HG03280 (cell line): ENCODE measurements around the gene ILK.
A peak's percentile ranks its signal among the peaks of the same experiment; 100 is the strongest.

Experiments
- ATAC-seq: cut with Tn5 transposase; IDR thresholded peaks from one replicate; pipeline ENCODE4 v1.9.1; 2021; ENCODE audit warnings: mild to moderate bottlenecking, moderate library complexity; ENCODE audit not compliant: unreplicated experiment

ILK gene

DNA sequence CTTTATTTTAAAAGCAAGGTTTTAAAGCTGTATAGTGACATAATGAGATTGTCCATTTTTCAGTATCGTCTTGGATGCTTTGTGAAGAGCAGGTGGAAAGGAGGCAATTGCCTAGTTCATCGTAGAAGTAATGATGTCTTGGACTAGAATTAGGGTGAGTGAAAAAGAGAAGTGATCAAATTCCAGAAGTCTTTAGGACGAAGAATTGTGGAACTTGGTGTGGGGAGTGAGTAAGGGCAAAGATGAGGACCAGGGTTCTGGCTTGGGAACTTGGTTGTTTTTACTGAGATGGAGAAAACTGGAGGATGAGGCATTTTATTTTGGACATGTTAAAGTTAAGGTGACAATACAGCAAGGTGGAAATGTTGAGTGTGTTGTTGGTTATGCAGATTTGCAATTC lies 1.2 kb downstream of the ILK start:
- ATAC-seq, result no peak

DNA sequence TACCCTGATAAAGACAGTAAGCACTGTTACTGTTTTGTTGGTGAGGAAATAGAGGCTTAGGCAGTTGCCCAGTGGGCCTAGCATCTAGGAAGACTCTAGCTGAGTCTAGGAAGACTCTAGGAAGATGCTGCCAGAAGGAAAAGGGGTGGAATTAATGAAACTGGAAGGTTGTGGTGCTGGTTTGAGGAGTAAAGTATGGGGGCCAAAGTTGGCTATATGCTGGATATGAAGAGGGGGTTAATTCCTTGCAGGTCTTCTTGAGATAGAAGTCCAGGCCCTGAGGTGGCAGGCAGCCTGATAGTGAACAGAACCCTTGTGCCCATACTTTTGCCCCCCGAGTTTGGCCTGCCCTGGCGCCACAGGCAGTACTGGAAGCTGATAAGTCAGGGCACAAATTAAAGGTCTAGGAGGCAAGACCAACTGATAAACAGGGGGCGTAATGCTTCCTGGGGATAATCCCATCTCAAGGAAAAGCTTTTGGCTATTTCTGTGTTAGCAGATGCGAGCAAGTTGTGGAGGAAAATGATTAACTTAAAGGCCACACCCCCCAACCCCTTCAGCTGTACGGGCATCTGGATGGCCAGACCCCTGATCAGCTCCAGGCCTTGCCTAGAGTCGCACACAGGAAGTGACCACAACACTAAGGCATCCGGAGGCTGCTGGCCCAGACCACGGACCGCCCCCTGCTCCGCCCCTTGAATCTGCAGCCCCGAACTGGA lies 3.1 kb downstream of the ILK start:
- no peak for ATAC-seq

DNA sequence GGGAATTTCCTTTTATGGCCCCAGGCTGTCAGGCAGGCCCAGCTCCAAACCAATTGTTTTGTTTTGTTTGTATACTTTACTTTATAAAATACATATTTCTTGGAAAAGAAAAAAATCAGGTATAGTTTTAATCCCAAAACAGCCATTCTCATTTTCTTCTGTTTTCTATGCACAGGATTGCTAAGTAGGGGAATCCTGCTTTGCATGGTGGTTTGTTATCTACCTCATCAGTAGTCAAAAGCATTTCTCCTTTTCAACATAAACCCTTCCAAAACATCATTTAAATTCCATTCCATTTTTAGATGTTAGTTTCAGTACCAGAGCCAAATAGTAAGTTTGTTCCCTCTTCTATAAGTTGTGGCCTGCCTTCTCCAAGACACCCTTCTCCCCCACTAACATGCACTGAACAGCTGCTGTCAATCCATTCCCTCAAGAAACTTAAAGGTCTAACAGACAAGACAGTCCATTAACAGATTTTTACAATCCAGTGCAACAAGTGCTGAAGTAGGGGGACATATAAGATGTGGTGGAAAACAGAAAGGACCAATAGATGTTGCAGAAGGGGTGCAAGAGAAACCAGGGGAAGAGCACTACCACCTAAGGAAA lies 3.7 kb downstream of the ILK start:
- no peak for ATAC-seq

GRCh38 chr11:6608011-6608410 lies 4.4 kb downstream of the ILK start:
- ATAC-seq, result no peak

DNA sequence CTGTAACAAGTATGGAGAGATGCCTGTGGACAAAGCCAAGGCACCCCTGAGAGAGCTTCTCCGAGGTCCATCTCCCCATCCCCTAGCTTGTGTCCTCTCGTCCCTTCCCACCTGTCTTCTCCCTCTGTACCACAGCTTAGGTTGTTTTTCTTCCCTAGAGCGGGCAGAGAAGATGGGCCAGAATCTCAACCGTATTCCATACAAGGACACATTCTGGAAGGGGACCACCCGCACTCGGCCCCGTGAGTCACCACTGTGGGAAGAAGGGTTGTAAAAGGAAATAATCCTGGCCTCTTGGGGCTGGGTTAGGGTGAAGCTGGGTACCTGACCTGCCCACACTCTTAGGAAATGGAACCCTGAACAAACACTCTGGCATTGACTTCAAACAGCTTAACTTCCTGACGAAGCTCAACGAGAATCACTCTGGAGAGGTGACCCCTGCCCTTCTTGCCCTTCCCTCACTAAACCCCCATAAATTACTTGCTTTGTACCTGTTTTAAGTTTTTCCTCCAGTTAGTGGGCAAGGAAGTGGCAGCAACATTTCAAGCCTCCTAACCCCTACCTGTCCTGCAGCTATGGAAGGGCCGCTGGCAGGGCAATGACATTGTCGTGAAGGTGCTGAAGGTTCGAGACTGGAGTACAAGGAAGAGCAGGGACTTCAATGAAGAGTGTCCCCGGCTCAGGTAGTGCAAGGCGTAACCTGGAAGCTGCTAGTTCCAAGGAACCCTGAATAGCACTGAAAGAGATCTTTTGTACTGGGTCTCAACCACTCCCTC lies 5.3 kb downstream of the ILK start:
- ATAC-seq, result no peak

GRCh38 chr11:6609502-6610015 lies 6.0 kb downstream of the ILK start:
- ATAC-seq, result no peak

- no peak for ATAC-seq
Observed at GRCh38 chr11:6610591-6610990, 7.0 kb downstream of the ILK start.

DNA sequence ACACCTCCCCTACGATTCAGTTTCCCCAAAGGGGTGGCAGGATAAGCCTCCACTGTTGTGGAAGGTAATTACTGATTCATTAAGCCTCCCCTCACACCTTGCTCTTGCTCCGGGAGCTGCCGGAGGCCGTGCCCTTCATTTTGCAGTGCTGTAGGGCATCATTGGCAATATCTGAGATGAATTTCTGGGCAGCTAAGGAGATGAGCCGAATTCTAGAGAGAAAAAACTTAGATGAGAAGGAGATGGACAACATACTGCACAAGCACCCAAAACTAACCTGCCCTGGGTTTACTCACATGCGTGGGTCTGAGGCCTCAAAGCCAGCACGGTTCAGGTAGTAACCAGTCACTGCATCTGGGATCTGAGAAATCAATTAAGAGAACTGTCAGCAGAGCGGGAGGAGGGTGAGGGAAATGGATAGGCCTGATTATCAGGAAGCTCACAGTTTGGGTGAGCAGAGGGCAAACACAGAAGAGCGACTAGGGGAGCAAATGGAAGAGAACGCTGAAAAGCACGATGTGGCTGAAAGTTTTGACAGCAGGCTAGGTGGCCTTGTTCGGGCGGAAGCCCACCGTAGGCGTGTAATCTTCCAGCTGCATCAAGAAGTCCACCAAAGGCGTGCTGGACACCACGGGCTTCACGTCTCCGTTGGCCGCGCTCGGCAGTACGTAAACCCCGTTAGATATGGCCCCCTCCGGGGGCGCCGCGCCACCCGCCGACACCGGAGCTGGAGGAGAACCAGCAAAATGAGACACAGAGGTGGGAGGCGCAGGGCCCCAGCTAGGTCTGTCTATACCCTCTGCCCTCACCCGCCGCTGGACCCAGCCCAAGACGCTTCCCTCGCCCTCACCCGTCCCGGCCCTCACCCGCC lies 7.8 kb downstream of the ILK start:
- no peak for ATAC-seq

- ATAC-seq, result peak; percentile 21
Observed at GRCh38 chr11:6611963-6612212, 8.3 kb downstream of the ILK start.

DNA sequence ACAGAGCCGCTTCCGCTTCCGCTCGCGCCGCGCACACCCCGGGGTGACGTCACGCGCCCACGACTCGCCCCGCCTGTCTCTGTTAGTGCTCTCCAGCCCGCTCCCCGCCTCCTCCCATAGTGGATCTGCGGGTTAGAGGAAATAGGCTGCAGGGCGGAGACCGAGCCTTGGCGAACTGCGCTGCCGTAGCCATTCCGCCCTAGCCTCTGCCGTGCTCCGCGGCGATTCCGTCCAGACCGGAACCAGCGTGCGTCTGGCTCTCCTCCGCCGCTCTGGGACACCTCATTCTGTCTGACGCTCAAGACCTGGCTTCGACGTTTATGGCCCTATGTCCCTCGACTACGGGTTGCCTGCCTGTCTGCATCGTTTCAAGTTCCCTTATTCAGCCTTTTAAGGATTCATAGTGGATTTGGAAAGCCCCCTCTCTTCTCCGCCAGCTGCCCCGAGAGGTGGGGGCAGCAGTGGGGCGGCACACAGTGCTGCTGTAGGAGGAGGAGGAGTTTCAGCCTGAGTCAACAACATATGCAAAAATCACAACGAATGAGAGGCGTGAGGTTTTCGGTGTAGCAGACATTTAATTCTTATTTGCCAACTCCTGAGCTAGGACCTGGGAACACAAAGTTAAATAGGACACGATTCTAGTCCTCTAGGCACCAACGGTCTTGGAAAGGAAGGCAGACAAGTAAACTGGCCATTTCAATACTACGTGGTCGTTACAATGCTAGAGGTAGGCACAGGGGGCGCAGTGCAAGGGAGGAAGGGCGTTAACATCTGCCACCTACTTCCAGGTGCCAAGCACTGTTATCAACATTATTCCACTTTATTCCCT lies 8.9 kb downstream of the ILK start, which contains the start of gene TAF10:
TAF10 (minus strand) TSS at position 4 of the 829 bp plus-strand sequence. CDS start 27 bp downstream, outside the sequence.
- peak; percentile 88 for ATAC-seq

DNA sequence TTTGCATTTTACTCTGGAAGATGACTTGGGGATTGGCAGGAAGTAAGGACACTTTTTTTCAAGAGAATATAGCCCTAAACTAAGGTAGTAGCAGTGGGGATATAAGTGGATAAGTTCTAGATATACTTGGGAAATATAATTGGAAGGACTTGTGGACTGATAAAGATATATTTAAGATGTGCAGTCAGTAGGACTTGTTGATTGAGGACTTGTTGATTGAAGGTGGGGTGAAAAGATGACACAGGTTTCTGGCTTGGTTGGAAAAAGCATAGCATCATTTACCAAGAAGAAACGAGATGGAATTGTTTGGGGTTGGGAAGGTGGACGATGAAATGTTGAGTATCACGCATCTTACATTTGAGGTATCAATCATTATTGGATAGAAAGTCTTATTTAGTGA lies 9.9 kb downstream of the ILK start:
- ATAC-seq, result no peak

- ATAC-seq, result no peak
Observed at GRCh38 chr11:6614446-6614845, 10.9 kb downstream of the ILK start.

DNA sequence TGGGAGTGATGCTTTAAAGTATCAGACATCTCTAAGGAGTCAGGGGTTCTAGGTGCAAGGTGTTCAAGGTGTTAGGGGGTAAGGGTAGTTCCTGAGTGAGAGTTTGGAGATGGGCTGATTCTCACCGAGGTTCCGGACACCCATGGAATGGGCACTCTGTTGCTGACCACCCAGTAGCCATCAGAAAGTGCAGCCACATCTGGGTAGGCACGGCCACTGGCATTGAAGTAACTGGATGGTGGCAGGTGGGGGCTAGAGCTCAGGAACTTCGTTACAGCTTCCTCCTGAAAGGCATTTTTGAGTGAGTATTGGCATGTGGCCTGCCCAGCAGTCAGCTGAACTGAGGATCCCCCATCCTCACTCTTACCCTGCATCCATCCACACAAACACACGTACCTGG lies 11.5 kb downstream of the ILK start:
- ATAC-seq, result no peak

- no peak for ATAC-seq
Observed at GRCh38 chr11:6615882-6616585, 12.5 kb downstream of the ILK start.

- ATAC-seq, result no peak
Observed at GRCh38 chr11:6616596-6617250, 13.1 kb downstream of the ILK start.

GRCh38 chr11:6617315-6617781 lies 13.8 kb downstream of the ILK start:
- no peak for ATAC-seq

DNA sequence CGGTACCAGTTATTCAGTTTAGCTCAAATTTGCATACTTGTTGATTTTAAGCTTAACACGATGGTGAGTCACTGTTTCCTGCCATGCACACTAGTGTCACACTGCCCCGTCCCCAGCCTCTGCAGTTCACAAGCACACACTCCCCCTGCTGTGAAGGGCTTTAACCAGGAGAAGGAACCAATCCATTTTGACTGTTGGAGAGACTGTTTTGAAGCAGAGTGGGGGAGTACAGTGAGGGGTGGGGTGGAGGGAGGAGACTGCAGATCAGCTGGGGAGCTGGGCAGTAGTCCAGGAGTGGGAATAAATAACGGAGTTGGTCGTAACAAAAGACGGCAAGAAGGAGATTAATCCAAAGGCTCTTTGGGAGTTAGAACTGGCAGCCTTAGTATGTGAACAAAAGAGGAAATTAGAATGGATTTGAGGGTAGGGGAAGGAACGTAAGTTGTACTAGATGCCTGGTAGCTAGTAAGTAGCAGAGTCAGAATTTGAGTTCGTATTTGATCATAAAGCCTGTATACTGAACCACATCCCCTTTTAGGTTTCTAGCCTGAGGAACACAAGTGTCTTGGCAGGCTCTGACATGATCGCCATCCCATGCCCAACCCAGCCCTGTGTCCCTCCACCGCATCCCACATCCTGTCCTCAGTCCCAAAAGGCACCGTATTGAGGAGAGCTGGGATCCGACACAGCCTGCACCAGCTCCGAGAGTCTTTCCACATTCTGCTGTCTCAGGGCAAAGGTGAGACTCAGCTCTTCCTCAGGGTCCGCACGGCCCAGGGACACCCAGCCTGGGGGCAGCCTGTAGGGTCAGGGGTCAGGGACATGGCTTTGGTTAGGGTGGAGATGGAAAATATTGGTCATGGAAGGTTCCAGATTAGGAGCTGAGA lies 14.8 kb downstream of the ILK start:
- no peak for ATAC-seq
